GM18519 (cell line): ENCODE results near the gene SIL1.
"Not testable (repeated sequence)": the region's sequence is repeated elsewhere in the genome, so short reads cannot be mapped to it uniquely, and the experiment has no call there.

Experiments
- ATAC-seq: cut with Tn5 transposase; IDR thresholded peaks from one replicate; pipeline ENCODE4 v1.9.1; 2021; ENCODE audit warnings: mild to moderate bottlenecking, moderate library complexity; ENCODE audit not compliant: unreplicated experiment, low FRiP score

Gene SIL1

GRCh38 chr5:139205124-139205523 is 7.0 kb upstream of the SIL1 start:
- no peak for ATAC-seq

- ATAC-seq: no peak
Observed at GRCh38 chr5:139204196-139204595, 6.0 kb upstream of the SIL1 start.

GRCh38 chr5:139199321-139199720 is 1.2 kb upstream of the SIL1 start:
- ATAC-seq: no peak

- ATAC-seq: no peak
Observed at GRCh38 chr5:139196296-139196956, 1.7 kb downstream of the SIL1 start.

GRCh38 chr5:139194486-139194885 is 3.7 kb downstream of the SIL1 start:
- ATAC-seq: no peak

- ATAC-seq: no peak
Observed at GRCh38 chr5:139193928-139194327, 4.2 kb downstream of the SIL1 start.

GRCh38 chr5:139192906-139193305 is 5.3 kb downstream of the SIL1 start:
- ATAC-seq: not testable (repeated sequence)

GRCh38 chr5:139191954-139192353 is 6.2 kb downstream of the SIL1 start:
- not testable (repeated sequence) for ATAC-seq

- no peak for ATAC-seq
Observed at GRCh38 chr5:139190125-139190524, 8.0 kb downstream of the SIL1 start.

GRCh38 chr5:139188558-139189270 is 9.5 kb downstream of the SIL1 start:
- ATAC-seq: no peak

- no peak for ATAC-seq
Observed at GRCh38 chr5:139186752-139187326, 11.3 kb downstream of the SIL1 start.

GRCh38 chr5:139186261-139186660 is 11.9 kb downstream of the SIL1 start:
- no peak for ATAC-seq

- ATAC-seq: no peak
Observed at GRCh38 chr5:139185589-139185988, 12.6 kb downstream of the SIL1 start.

- no peak for ATAC-seq
Observed at GRCh38 chr5:139183502-139183901, 14.7 kb downstream of the SIL1 start.

- no peak for ATAC-seq
Observed at GRCh38 chr5:139182528-139183296, 15.5 kb downstream of the SIL1 start.

- ATAC-seq: no peak
Observed at GRCh38 chr5:139181835-139182452, 16.2 kb downstream of the SIL1 start.

GRCh38 chr5:139181322-139181730 is 16.8 kb downstream of the SIL1 start:
- no peak for ATAC-seq

GRCh38 chr5:139180850-139181249 is 17.3 kb downstream of the SIL1 start:
- ATAC-seq: no peak

GRCh38 chr5:139179778-139180513 is 18.2 kb downstream of the SIL1 start:
- not testable (repeated sequence) for ATAC-seq

GRCh38 chr5:139178935-139179334 is 19.2 kb downstream of the SIL1 start:
- ATAC-seq: no peak
